ENCODE measurements around the gene SOBP.

SOBP gene

DNA sequence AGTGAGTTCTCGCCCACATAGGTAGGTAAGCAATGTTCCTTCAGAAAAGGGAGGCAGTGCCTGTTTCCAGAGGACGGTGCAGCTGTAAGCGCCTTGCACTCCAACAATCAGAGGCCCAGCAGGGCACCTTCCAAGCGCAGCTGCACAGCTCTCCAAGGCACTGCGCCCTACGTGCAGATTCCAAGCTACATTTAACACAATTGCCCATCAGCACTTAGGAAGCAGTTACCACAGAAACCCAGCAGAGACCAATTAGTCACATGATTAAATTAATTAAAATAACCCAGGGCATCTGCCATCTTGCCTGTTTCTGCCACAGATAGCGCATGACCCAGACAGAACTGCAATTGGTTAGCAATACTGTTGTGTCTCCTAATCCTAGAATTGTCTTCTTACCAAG is 65.5 kb downstream of the SOBP start:
- no peak for DNase-seq

DNA sequence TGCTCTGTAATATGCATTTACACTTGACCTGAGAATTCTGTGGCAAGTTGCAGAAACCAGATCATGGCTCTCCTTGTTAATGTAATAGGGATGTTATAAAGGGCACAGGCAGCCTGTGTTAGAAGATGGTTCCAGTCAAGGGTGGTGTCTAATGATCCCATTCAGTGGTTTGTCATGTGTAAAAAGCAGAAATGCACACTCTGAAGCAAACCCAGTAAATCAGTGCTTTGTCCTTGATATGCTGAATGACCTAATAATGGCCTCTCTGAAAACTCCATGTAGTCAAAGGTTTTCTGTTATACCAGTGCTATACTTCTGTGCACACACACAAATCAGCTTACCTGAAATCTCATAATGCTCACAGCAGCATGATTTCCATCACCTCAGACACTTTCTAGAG is 66.2 kb downstream of the SOBP start:
- DNase-seq, result no peak

DNA sequence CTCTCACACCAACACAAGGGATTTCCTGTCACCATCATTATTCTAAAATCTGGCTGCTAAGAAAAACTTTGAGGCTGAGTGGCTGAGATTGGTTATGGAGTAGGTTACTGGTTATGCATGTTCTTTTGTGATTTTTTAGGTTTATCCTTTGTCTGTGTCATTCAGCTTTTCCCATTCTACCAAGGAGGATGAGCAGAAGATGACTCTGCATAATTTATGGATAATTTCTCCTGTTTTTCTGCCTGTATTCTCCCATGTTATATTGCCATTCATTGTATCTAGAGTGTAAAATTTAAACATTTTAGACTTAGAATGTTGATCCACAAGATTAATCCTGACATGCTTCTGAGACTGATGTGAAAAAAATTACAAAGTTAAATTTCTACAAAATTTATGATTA is 67.8 kb downstream of the SOBP start:
- no peak for DNase-seq

DNA sequence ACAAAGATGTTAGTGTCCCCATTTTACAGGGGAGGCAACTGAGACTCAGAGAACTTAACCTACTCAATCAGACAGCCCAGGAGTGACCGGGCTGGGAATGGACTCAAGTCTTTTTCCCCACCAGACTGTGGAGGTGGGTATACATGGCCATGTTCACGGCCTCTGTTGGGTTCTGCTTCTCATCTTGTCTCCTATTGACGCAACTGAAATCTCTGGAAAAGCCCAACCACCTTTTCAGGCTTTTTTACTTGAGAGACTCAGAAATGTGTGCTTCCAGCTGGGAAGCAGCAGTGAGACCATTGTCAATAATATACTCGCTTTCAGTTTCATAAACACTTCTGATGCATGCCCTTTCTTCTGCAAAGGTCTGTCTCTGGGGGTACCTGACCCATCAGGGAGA is 70.7 kb downstream of the SOBP start:
- DNase-seq, result peak; percentile 59

DNA sequence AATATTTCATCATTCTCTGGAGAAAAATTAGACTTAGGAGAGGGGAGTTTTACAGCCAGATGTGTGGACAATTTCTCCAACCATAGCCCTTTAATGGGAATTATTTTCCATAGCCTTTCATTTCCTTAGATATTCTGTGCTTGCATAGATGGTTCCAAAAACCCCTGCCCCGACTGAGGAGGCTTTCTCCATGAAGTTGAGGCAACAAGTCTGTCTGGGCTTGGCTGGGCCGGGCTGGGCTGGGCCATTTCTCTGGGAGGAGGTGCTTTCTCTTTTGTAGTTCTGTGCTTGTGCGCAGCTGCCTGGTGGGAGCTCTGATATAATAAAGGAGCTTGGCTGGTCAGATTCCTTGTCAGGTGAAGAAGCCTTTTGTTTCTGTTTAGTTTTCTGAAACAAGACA is 71.4 kb downstream of the SOBP start:
- peak; percentile 82 for DNase-seq

DNA sequence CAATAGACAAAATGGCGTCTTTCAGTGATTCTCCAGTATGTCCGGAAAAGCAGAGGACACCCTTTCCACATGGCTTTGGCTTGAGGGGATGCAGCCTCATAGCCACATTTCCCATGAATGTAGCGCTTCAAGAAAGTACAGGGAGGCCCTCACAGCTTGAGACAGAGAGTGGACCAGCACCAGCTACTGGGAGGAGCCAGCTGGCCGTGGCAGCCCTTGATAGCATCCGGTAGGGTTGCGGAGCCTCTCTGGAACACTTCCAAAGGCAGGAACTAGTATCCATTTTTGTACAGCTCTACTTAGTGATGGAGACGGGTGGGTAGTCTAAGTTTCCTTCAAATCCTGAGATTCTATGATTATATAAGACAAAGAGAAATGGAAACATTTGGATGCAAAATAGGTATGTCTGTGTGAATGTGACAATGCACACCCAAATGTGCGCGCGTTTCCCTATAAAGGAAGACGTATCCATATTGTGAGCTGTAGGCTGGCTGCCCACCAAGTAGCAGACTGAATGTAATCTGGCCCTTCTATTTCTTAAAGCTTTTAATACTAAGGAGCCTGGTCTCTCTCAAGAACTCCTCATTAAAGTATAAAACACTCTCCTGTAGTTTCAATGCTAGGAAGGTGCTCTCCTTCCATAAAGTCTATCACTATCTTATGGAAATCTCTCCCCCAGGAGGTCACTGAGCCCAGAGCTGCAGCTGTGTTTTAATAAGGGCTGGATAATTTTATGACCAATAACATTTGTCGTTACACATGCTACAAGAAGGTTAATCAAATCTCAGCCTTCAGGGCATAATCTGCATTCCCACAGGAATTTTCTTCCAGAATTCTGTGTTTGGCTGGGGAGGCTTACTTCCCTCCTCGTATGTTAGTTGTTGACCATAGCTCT is 74.0 kb downstream of the SOBP start:
- no peak for DNase-seq

DNA sequence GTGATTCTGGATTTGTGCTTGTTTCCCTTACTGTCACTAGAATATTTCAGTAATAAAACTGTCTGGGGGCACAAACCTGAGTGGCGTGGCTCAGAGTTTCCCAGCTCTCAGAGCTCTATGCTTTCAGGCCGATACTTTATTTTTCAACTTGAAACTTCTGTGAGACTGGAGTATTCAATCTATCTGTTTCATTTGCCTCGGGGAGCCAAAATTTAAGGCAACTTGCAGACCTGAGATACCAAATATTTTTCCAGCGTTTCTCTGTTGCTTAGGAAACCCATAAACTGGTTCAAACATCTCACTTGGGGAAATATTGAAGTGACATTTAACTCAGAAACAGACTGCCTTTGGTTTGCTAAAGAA is 74.7 kb downstream of the SOBP start:
- DNase-seq, result no peak

DNA sequence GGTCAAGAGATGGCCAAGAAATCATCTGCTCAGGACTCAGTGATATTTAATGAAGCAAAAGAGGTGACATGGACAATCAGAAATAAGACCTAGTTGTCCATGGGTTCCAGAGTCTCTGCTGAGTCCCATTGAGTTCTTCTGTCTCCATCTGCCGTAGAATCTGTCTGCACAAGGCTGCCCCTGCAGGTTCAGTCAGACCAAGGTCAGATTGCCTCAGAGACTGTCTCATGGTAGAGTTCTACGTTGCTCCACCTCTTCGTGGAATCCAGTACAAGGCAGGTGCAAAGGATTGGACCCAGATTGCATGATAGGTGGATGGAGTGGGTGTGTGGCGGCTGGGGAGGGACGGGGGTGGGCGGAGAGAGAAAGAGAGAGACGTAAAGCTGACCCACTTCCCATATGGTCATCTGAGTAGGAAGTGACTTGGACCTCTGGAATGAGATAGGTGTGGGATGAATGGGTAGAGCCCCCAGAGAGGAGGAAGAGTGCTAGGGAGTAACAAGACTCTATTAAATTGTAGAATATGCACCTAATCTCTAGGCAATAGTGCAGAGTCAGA is 75.3 kb downstream of the SOBP start:
- DNase-seq, result no peak

DNA sequence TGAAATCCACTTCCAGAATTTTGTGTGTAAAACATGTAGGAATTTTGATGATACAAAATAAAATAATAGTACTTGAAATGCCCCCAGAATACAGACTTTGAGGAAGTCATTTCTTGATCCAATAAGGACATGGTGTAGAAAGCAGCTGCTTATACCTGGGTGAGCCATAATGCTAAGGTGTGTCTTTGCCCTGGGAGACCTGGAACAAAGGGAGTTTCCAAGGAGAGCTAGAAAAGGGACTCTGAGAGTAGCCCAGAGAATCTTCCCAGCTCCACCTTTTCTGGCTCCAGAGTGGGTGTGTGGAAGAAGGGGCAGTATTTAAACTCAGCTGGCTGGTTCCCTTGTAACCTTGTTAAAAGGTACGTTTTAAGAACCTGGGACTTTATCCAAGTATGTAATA is 77.7 kb downstream of the SOBP start:
- no peak for DNase-seq

DNA sequence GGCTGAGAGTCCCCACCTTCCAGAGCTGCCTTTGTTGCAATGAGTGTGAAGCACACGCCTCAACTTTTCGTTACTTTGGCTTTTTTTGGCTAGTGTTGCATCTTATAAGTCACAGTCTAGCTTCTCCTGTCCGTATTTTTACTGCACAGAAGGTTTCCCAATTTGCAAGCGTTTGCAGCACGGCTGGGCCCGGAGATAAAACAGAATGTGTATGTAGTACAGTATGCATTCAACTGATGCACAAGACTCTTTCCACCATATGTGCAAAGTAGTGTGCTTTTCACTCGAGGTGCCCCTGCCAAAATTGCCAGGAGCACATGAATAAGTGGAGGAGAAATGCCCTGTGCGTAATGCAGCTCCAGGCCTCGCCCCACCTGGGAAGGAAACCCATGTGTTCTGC is 79.6 kb downstream of the SOBP start:
- DNase-seq, result no peak

DNA sequence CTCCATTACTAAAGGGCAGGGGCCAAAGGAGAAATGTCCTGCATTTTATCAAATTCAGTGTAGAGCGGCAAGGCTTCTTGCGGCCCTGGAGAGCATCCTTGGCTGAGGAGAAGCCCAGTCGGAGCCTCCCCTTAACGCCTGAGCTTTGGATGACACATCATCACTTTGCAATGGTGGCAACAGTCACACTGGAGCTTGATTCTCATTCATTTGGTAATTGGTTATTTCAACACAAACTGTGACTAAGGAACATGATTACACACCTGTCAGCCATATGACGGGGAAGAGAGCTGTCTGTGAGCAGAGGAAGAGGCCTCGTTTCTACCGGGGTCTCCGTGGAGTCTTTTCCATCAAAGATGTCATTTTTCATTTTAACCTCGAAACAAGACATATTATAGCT is 81.4 kb downstream of the SOBP start:
- DNase-seq, result no peak

DNA sequence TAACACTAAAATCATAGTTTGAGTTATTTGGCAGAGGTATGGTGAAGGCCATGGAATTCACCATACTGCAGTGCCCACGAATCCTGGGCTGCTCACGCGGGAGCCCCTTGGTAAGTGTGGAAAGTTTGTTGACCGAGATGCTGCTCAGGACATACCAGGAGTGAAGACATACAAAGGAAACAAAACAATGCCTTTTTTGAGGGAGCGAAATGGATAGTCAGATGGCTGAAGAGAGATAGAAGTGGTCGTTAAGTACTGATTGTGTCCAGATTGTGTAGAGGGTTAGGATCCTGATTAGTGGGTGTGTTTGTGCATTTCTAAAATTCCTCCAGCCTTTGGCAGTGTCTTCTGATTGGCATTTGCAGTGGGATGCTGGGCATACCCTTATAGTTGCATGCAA is 83.0 kb downstream of the SOBP start:
- DNase-seq, result no peak

DNA sequence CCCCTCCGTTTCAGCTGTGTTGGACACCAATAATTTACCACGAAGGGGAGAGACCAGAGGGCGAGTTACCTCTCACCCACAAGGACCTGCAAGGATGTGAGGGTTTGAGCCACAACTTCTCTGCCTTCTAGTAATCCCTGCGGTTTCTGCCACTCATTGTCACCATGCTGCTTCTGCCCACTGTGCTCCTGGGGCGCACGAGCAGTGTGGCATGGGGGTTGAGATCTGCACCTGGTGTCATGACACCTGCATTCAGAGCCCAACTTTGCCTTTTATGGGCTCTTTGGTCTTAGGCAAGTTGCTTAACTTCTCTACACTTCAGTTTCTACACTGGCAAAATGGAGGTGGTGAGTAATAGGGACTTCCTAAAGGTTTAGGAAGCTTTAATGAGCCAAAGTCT is 84.9 kb downstream of the SOBP start:
- no peak for DNase-seq

DNA sequence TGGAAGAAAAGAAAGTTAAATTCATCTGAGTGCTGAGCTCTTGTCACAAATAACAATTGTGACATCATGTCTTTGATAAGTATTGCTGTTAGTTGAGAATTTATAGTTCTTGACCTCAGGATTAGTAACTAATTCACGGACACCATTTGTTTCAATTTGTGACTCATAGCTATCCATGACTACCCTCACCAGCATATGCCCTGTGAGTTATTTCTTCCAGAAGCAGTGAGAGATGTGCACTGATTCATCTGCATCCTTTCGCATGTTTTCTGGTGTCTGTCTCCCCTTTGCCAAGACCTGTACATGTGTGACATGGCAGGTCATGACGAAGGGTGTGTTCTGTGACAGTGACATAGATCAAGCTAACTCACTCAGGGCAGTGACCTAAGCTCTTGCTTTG is 86.9 kb downstream of the SOBP start:
- DNase-seq, result no peak

DNA sequence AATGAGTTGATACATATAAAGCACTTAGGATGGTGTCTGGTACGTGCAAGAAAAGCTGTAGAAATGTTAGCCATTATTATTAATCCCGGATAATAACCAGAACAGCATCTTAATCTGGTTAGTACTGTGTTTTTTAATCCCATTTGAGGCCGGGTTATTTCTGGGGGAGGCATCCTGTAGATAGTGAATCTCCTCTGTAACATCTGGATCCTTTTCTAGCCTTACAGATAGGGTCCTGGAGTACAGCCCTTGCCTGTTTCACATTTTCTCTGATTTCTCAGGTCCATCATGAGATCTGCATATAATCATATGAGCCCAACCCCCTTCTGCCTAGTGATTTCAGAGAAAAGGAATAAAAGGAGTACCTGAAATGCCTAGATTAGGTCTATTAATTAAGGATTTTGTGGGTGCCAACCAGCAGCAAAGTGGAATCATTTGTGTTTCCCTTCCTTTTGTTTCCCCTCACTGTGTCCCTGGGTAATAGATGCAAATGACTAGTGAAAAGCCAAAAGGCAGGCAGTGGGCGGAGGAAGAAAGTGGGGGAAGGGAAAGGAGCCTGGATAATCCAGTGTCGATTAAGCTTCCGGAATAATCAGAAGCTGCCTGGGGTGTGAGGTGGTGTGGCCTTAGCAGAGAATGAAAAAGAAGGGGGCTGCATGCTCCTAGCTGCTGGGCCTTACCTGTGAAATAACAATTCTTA is 88.9 kb downstream of the SOBP start:
- DNase-seq, result no peak

DNA sequence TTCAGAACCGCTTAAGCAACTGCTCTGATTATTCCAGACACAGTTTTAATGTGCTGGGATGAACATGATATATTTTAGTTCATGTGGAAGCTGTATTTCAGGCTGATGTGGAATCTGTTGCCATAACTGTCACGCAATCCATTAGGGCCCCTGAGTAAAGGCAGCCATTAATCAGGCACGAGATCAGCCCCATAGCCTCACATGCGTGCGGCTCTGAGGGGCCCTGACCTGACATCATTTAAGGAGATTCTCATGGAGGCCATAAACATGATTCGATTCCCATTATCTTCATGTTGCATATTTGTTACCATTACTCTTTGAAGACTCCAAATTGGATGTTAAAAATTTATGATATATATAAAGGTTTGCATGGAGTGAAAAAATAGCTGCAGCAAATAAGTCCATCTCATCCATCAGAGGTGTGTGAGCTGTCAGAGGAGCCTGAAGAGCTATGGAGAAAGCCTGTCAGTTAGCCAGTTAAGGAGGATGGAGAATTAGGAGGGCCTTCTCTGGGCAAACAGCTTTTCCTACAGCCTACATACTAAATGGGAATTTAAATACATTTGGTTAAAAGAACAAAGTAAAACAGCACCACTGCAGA is 89.6 kb downstream of the SOBP start:
- no peak for DNase-seq

DNA sequence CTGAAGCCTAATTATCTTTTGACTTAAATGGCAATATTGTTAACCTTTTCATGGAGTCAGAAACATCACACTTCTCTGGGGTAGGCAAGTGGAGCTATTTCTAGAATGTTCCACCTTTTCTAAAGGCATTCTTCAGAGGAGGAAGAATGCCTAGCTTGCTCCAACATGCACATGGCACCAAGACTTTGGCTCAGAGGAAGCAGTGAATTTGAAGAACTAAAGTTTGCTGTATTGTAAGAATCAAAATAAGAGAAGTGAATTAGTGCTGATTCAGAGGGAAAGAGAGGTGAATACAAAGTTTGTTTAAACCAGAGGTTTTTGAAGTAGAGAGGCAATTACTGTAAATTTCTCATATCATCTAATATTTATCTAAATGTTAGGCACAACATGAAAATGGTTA is 92.2 kb downstream of the SOBP start:
- DNase-seq, result no peak

DNA sequence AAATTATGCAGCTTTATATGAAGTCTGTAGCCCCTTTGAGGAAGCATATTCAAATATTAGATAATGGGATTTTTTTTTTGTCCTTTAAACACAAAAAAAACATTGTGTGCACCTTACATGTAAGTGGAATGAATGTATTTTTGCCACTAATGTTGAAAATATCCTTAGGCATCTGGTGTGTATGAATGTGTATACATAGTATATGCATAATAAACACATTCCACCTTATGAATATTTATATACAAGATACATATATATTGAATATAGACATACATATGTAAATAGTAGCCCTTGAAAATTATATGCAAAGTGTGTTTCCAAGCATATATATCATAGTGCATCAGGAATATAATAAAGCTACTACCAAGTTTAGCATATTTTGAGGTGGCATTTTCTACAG is 94.8 kb downstream of the SOBP start:
- no peak for DNase-seq

DNA sequence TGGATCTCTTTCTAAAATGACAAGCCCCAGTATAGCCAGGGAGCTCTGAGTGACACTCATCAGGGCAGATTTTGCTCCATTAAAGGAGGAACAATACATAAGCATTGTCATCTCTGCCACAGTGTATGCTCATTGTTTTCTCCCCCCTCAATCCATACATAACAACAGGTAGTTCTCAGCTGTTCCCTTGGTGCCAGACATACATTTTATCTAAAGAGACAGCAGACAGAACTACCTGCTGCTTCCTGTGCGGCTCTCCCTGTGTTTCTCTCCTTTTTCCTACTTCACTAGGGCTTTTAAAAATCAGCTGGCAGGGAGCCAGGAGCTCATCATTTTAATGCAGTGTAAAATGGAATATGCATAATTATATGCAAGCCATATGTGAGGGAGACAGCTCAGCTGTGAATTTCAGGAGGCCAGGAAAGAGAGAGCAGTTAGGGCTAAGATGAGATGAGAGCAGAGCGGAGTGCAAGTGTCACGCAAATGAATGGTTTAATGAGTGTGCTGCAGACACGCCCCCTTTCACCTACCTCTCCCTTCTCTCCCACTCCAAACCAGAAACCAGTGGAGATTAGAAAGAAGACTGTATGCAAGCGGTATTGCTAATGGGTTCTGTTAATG is 96.0 kb downstream of the SOBP start:
- no peak for DNase-seq

DNA sequence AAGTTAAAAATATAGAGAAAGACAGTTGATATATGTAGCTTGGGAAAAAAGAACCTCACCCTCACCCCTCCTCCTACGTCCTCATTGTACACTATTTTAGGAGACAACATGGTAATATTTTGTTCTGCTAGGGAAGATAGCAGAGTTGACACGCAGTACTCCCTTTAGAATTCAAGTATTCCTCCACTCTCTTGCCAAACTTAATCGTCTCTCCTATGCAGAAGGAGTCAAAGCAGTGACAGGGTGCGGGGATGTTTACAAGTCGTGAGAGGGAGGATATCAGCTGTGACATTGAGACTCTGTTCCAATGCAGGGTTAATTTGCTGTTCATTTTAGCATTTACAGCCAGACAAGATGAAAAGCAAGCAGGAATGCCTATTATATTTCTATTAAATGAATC is 97.5 kb downstream of the SOBP start:
- no peak for DNase-seq

DNA sequence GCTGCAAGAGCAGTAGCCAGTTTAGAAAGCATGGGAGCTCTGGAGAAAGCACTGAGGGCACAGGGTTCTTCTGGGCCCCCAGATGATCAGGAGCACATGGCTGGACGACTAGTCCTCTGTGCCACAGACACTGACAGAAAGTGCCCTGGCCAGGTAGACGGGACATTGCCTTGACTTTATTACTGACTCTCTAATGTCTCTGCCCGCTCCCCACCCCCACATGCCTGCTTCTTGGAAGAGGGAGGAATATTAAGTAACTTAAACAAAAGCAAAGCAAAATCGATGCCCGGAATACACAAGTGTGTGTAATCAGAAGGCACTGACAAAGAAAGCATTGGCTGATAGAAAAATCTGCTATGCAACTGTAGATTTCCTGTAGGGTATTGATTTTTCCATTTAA is 99.3 kb downstream of the SOBP start:
- no peak for DNase-seq

DNA sequence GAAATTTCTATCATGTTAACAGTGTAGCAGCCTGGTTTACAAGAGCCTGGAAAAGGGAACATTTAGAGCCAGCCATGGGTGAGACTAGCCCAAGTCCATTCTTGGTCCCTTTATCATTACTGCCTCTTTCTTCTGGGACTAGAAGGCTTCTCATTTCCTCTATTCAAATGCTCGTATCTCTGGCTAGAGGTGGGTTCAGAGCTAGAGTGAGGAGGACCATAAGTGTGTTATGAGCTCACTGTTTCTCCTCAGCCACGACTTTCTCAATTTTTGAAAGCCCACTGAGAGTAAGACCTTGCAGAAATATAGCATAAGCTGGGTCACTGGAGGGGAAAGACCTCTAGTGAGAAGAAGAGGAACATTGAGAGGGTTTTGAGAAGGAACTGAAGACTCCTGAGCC is 100.0 kb downstream of the SOBP start:
- DNase-seq, result no peak

DNA sequence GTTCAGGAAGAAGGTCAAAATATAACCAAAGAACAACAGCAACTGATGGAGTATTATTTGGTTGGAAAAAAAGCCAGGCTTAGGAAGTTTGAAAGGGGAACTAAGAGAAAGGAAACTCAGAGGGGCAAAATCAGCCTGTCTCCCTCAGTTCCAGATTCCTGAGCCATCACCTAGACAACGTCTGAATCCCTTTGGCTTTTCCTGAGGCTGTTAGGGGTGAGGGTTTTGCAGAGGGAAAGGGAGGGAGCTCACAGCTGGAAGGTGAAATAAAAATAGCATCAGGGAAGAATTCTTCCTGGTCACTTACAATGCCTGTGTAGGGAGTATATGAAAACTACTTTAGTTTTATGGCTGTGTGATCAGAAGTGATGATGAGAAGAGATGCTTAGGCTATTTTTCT is 100.5 kb downstream of the SOBP start:
- no peak for DNase-seq

DNA sequence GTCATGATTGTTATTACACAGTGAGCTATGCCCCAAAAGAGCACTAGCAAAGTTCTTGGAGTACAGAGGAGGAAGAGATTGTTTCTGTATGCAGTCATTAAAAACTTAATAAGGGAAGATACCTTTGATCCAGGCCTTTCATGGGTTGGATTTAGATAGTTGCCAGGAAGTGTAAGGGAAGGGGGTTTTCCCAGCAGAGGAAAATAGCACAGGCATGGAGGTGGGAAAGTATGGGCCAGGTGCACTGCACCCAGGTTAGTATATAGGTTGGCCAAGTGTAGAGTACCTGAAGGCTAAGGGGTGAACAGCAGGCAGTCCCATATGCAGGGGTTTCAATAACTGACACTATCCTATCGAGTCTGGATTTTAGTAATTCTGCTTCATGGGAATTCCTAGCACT is 101.4 kb downstream of the SOBP start:
- no peak for DNase-seq

Data from right hindlimb (tissue), 1 donor.